Erythroblast (primary cell): ENCODE results near the gene RAB6B.

Experiments used
- DNase-seq, 2 experiments: peaks; one replicate each; lab custom pipeline; 2025; lab: John Stamatoyannopoulos, UW
- GATA1 ChIP-seq: IDR thresholded peaks from 2 replicates; pipeline ENCODE4 v1.6.1; 2011; ENCODE audit warnings: low read depth, mild to moderate bottlenecking, control low read depth, low read length, moderate library complexity
- POLR2A ChIP-seq: IDR thresholded peaks from 2 replicates; pipeline ENCODE4 v1.6.1; 2011; ENCODE audit warnings: mild to moderate bottlenecking, low read length

Gene RAB6B

DNA sequence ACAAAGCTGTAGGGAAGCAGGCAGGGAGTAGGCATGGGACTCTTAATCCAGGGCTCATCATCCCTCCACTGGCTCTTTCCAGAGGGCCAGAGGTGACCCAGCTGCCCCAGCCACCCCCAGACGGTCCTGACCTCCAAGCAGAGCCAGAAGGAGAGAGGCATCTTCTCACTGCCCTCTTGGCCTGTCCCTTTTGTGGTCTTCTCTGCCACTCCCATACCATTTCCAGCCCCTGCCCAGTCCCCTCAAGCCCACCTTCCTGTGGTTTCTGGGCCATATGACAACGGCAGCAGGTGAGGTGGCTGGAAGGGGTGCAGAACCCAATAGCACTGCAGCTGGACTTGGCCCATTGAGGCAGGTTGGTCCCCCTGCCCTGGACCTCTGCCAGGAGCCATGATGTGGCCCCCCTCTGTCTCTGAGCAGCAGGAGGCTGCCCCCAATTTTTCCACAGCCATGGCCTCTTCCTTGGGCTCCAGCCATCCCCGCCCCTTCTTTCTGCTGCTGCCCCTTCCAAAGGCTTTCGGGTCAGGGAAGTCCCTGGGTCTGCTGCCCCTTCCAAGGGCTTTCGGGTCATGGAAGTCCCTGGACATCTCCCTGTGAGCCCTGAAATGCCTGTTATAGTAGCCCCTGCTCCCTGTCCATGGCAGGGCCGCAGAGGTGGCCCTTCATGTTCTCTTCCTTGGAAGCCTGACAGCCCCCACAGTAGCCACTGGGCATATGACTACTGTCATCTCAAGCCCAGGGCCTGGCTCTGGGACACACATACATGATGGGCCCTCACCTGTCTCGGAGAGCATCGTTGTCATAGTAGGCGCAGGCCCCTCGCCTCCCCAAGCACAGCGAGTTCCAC lies 39.5 kb upstream of the RAB6B start:
- no peak for DNase-seq
- TF ChIP-seq POLR2A (no peak), GATA1 (no peak)

GRCh38 chr3:133934073-133934970 lies 38.6 kb upstream of the RAB6B start:
- DNase-seq = no peak
- TF ChIP-seq POLR2A = no peak
- TF ChIP-seq GATA1 = no peak

DNA sequence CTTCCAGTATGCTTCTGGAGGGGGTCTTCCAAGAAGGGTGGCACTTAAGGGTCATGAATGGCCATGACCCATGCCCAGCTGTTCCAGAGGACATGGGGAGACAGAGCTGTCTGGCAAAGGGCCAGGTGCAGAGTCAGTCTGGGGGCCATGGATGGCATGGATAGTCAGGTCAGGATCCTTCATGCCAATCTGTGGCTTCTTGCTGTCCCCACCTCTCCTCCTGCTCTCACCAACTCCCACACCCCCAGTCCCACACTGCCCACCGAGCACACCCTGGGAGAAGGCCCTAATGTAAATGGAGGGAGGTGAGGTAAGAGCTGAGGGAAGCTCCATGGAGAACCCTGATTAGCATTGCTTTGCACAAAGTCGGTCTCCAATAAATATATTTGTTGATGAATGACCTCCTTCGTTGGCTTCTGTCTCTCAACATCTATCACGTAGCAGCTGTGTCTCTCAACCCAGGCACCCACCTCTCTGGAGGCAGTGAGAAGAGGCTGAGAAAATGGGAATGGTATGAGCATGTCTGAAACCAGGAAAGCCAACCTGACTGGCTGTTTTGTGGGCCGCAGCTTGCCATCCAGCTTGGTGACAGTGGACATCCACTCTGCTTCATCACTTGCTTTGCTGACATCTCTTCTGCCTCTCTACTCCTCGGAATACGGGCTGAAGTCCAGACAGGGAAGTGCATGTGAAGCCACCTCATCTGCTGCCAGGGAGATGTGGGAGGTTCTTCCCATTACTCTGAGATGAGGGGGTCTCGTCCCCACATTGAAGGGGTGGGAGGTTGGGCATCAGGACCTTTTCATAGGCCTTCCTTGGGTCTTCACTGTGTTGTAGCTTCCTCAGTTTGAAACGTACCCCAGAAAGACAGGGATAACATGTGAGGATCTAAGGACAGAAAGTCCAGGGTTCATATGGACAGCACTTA lies 37.7 kb upstream of the RAB6B start:
- DNase-seq = no peak
- TF ChIP-seq POLR2A = no peak
- TF ChIP-seq GATA1 = no peak

DNA sequence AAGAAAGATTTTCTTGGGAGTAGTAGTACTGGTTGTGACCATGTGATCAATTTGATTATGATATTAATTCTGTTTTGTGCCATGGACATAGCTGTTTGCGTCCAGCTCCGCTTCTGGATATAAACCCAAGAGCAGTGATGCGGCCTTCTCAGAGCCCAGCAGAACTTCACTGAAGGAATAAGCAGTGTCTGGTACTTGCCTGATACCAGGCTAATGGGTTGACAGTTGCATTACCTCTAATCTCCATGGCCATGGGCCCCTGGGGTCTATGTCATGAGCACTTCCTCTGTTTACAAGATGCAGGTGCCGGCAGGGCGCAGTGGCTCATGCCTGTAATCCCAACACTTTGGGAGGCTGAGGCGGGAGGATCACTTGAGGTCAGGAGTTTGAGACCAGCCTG lies 36.3 kb upstream of the RAB6B start:
- TF ChIP-seq GATA1 (no peak), POLR2A (no peak)
- DNase-seq = no peak

DNA sequence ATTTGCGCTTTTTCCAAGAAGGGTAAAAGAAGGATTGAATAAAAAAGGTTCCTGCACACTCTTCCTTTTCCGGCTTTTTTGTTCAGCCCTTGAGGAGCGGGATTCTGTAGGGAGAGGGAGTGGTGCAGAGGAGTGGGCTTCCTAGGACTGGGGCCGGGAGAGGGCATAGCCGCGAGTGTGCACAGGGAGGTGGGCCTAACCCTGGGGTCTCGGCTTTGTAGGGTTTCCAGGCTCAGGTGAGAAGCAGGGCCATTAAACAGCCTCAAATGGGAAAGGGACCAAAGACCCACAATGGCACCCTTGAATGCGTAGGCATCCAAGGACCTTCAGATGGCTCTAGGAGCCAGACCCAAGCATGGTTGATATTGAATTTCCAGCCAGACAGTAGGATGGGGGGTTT lies 35.4 kb upstream of the RAB6B start:
- no peak for TF ChIP-seq GATA1
- no peak for TF ChIP-seq POLR2A
- no peak for DNase-seq

DNA sequence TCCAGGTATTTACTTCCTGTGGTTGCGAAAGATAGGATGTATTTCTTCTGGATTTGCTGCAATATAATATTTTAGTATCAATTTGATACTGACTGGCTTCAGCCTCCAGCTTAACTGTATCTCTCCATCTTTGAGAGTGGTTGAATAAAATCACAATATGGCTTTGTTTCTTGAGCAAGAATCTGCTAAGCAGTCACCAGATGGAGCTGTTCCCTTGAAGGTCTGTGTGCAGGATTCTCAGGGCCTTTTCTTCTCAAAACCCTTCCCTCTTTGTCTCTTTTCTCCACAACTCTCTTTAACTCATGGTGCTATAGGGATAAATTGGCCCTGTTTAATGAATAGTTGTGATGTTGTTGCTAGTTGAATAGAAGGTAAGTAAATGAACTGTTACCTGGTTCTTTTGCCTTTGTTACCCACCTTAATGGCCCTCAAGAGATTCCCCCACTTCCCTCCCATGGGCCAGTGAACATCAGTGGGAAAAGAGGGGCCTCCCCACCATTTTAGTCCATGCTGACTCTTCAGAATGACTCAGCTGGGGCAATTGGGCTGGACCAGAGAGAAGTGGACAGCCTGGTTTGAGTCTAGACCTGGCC lies 34.8 kb upstream of the RAB6B start:
- TF ChIP-seq GATA1 = no peak
- TF ChIP-seq POLR2A = no peak
- peak; percentile 43 to 49 for DNase-seq

DNA sequence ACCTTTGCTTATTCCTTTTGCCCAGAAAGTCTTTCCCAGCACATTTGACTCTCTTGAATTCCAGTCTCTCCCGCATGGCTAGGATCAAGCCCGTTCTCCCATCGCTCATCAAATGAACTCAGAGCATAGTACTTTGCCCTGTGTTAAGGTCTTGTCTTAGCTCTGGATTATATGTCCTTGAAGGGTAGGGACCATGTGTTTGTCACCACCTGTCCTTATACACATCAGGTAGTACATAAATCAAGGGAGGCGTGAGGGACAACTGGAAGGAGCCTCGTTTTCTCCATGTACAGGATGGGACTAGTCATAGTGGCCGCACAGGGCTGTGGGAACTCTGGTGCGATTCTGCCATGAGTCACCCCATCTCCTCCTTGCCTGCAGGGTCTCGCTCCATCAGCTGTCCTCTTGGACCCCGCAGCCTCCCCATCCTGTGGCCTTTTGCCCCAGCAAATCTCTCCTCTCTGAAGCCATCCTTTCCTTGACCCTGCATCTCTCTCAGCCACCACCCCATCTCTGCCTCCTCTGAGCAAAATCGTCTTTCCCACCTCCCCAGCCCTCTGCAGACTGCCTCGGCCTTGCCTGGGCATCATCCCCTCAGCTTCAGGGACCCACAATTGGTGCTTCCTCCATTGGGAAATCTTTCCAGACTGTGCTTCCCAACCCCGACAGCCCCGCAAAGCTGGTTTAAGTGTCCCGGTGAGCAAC lies 33.4 kb upstream of the RAB6B start:
- DNase-seq = no peak
- TF ChIP-seq POLR2A = no peak
- TF ChIP-seq GATA1 = no peak

DNA sequence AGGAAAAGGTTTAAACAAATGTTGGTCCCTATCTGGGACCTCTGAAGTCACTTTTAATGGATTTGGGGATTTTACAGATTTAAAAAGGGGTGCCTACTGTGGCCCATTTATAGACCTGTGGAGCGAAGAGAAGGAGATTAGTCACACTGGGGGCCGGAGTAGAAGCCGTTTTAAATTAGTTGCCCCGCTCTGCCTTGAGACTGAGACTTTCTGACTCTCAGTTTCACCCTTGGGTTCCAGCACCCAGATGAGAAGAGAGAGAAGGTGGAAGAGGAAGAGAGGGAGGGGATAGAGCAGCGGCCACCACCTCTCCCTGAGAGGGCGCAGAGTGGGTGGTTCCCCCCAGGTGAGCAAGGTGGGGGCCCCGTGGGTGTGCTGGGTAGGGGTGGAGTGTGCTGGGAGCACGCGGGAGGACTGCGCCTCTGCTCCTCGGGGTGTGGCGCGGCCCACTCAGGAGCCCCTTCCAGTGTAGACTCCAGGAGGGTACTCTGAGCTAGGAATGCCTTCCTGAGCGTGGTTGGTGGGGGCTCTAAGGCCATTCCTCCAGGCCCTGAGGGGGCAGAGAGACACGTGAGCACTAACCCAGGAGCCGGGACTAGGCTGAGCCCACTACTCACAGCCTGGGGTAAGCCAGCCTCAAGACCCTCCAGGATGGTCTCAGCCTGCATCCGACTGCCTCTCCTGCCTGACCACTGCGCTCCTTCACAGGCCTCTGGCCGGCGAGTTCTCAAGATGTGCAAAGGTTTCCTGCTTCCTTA lies 32.6 kb upstream of the RAB6B start:
- TF ChIP-seq GATA1 (no peak), POLR2A (no peak)
- DNase-seq = no peak

DNA sequence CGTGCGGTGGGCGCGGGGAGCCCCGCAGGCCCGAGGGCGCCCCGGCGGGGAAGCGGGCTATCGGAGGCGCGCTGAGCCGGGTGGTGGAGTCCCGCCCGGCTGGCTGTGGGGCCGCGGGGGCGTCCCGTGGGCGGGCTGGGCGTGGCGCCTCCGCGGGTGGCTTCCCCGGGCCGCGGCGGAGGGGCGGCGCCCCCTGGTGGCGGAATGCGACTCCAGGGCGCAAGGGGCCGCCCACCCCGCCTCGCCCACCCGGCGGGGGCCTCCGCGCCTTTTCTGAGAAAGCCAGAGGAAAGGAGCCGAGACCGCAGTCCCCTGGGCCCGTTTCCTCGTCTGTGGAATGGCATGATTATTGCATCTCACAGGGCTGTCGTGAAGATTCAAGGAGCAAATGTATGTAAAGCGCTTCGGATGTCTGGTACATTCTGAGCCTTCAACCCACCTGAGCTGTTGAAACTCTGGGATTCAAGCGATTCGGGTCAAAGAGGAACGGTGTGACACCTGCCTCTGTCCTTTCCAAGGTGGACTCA lies 31.9 kb upstream of the RAB6B start:
- TF ChIP-seq GATA1 (no peak), POLR2A (no peak)
- DNase-seq = peak; percentile 77 to 90

DNA sequence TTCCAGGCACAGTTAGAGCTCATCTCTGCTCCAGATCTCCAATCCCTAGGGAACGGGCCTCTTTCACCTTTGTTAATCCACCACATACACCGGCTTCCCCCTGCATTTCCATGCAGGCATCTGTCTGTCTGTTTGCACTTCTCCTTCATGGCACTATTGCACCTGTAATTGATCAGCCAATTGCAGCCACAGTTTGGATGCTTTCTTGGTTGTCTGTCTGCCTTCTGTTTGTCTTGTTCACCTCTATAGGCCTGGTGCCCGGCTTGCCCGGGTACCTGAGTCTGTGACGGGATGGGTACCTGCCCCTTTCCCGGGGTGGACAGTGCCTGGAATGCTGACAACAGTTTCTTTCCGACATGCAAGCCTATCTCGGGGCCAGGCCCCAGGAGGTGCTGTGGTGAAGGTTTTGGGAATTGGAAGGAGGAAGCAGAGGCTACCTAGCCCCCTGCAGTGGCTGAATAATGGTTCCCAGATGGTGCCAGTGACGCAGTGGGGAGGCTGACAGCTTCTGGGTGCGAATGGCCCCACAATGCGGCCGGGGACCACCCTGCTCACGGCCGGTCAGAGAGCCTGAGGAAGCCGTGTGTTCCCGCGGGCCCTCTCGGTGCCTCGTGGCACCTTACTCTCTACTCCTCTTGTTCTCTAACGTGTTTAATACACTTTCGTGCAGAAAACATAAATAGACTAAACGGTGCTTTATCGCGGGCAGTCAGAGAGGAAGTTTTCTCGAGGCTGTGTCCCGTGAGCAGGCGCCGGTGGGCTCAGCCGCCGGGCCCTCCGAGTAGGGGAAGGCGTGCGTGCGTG lies 31.3 kb upstream of the RAB6B start:
- TF ChIP-seq POLR2A = no peak
- DNase-seq = no peak
